EL (cell line): Measurements from ENCODE around the gene TBX20.
A peak's percentile ranks its signal among the peaks of the same experiment; 100 is the strongest.
"Not testable (repeated sequence)": the region's sequence is repeated elsewhere in the genome, so short reads cannot be mapped to it uniquely, and the experiment has no call there.

ENCODE experiments used
- DNase-seq: peaks from one replicate; pipeline ENCODE4 v3.0.0-alpha.2; 2016

TBX20 gene

GRCh38 chr7:35216033-35216432, 37.9 kb downstream of the TBX20 start:
- DNase-seq = not testable (repeated sequence)

GRCh38 chr7:35215063-35215462, 38.8 kb downstream of the TBX20 start:
- DNase-seq = not testable (repeated sequence)

GRCh38 chr7:35206924-35207323, 47.0 kb downstream of the TBX20 start:
- DNase-seq = not testable (repeated sequence)

GRCh38 chr7:35204850-35205249, 49.0 kb downstream of the TBX20 start:
- not testable (repeated sequence) for DNase-seq

GRCh38 chr7:35204031-35204430, 49.9 kb downstream of the TBX20 start:
- DNase-seq = peak; percentile 31

- DNase-seq = peak; percentile 1
These were observed 51.5 kb downstream of the TBX20 start for GRCh38 chr7:35202353-35202752.

GRCh38 chr7:35200170-35200569, 53.7 kb downstream of the TBX20 start:
- DNase-seq = not testable (repeated sequence)

- peak; percentile 65 for DNase-seq
These were observed 55.3 kb downstream of the TBX20 start for GRCh38 chr7:35198370-35199140.

- not testable (repeated sequence) for DNase-seq
These were observed 62.3 kb downstream of the TBX20 start for GRCh38 chr7:35191571-35191970.

- not testable (repeated sequence) for DNase-seq
These were observed 63.6 kb downstream of the TBX20 start for GRCh38 chr7:35190146-35190773.

- DNase-seq = peak; percentile 70
These were observed 67.1 kb downstream of the TBX20 start for GRCh38 chr7:35186751-35187150.

- peak; percentile 81 for DNase-seq
These were observed 67.8 kb downstream of the TBX20 start for GRCh38 chr7:35185908-35186731.

GRCh38 chr7:35185578-35185907, 68.4 kb downstream of the TBX20 start:
- DNase-seq = not testable (repeated sequence)

GRCh38 chr7:35184961-35185360, 68.9 kb downstream of the TBX20 start:
- DNase-seq = not testable (repeated sequence)

GRCh38 chr7:35183873-35184503, 69.9 kb downstream of the TBX20 start:
- not testable (repeated sequence) for DNase-seq

GRCh38 chr7:35180665-35181064, 73.2 kb downstream of the TBX20 start:
- DNase-seq = not testable (repeated sequence)

GRCh38 chr7:35173176-35173575, 80.7 kb downstream of the TBX20 start:
- not testable (repeated sequence) for DNase-seq

GRCh38 chr7:35172131-35172530, 81.8 kb downstream of the TBX20 start:
- not testable (repeated sequence) for DNase-seq

GRCh38 chr7:35167658-35168057, 86.2 kb downstream of the TBX20 start:
- peak; percentile 22 for DNase-seq

GRCh38 chr7:35167158-35167557, 86.7 kb downstream of the TBX20 start:
- DNase-seq = not testable (repeated sequence)

GRCh38 chr7:35161059-35161740, 92.7 kb downstream of the TBX20 start:
- DNase-seq = peak; percentile 31
